DMS53 treated with DMSO at 0.1 percent for 48 hours (cell line): ENCODE data around the gene PPP1R27.

Experiments
- DNase-seq: peaks from one replicate; lab custom pipeline; 2025; ENCODE audit not compliant: unreplicated experiment; lab: John Stamatoyannopoulos, UW

Gene PPP1R27

GRCh38 chr17:81822312-81822637, 12.6 kb downstream of the PPP1R27 start:
- DNase-seq, result no peak

- DNase-seq, result peak; percentile 89
Observed at GRCh38 chr17:81821603-81822311, 13.1 kb downstream of the PPP1R27 start.

- no peak for DNase-seq
Observed at GRCh38 chr17:81821147-81821546, 13.7 kb downstream of the PPP1R27 start.

GRCh38 chr17:81819708-81820107, 15.1 kb downstream of the PPP1R27 start:
- no peak for DNase-seq

GRCh38 chr17:81817758-81818147, 17.1 kb downstream of the PPP1R27 start:
- DNase-seq, result no peak

- DNase-seq, result no peak
Observed at GRCh38 chr17:81815646-81815986, 19.2 kb downstream of the PPP1R27 start.

- no peak for DNase-seq
Observed at GRCh38 chr17:81814748-81815645, 19.9 kb downstream of the PPP1R27 start.

- no peak for DNase-seq
Observed at GRCh38 chr17:81813861-81814683, 20.8 kb downstream of the PPP1R27 start.

- no peak for DNase-seq
Observed at GRCh38 chr17:81813371-81813684, 21.5 kb downstream of the PPP1R27 start.

- no peak for DNase-seq
Observed at GRCh38 chr17:81812571-81813370, 22.1 kb downstream of the PPP1R27 start.

GRCh38 chr17:81811705-81812570, 22.9 kb downstream of the PPP1R27 start:
- DNase-seq, result no peak

GRCh38 chr17:81810892-81811704, 23.8 kb downstream of the PPP1R27 start:
- DNase-seq, result no peak

- no peak for DNase-seq
Observed at GRCh38 chr17:81810476-81810875, 24.4 kb downstream of the PPP1R27 start.

- no peak for DNase-seq
Observed at GRCh38 chr17:81809556-81809998, 25.3 kb downstream of the PPP1R27 start.

GRCh38 chr17:81808778-81809555, 25.9 kb downstream of the PPP1R27 start:
- DNase-seq, result no peak

GRCh38 chr17:81807839-81808238, 27.0 kb downstream of the PPP1R27 start:
- no peak for DNase-seq

GRCh38 chr17:81807210-81807719, 27.6 kb downstream of the PPP1R27 start:
- DNase-seq, result no peak
